GM12872 (cell line): ENCODE measurements around the gene NKAIN1.

Experiments used
- CTCF ChIP-seq: IDR thresholded peaks from 3 replicates; pipeline ENCODE4 v1.5.1; 2011; ENCODE audit warnings: low read depth, mild to moderate bottlenecking, low read length, moderate library complexity; ENCODE audit not compliant: insufficient read depth

The NKAIN1 gene

GRCh38 chr1:31180338-31180737 is 59.3 kb downstream of the NKAIN1 start:
- no peak for TF ChIP-seq CTCF

- TF ChIP-seq CTCF = no peak
Measured at GRCh38 chr1:31170486-31170735, 69.3 kb downstream of the NKAIN1 start.

GRCh38 chr1:31166462-31166861 is 73.2 kb downstream of the NKAIN1 start:
- no peak for TF ChIP-seq CTCF

GRCh38 chr1:31164291-31164690 is 75.4 kb downstream of the NKAIN1 start:
- no peak for TF ChIP-seq CTCF

- TF ChIP-seq CTCF = no peak
Measured at GRCh38 chr1:31163866-31164265, 75.8 kb downstream of the NKAIN1 start.

- no peak for TF ChIP-seq CTCF
Measured at GRCh38 chr1:31161571-31161970, 78.1 kb downstream of the NKAIN1 start.

GRCh38 chr1:31159869-31160611 is 79.6 kb downstream of the NKAIN1 start:
- TF ChIP-seq CTCF = no peak

GRCh38 chr1:31159323-31159722 is 80.4 kb downstream of the NKAIN1 start:
- TF ChIP-seq CTCF = no peak
